ENCODE data around the gene TPM3. TPM values are rescaled to one million over a fixed set of nuclear protein-coding genes. Genes with fewer than 3 reads are reported as not detected.

The TPM3 gene
- total and polyA plus RNA-seq, 9 of the 15 experiments (the other 6 are each of a cell fraction or from before 2014, with no cell fraction given), result 202 to 604 (median 421) TPM

GRCh38 chr1:154186177-154186576, 5.7 kb downstream of the TPM3 start (continued):
- peak; percentile 52 for TF ChIP-seq SMC3 (conservative IDR thresholded peaks at IDR 0.05; ENCODE audit: insufficient read depth, low read depth, low read length)
- TF ChIP-seq ZNF41 (CRISPR knock-in tag; conservative IDR thresholded peaks at IDR 0.05), result no peak
- no peak for TF ChIP-seq ZBTB9 (CRISPR knock-in tag; IDR thresholded peaks at IDR 0.05)
- TF ChIP-seq TGIF2 (CRISPR knock-in tag; IDR thresholded peaks at IDR 0.05), result no peak
- TF ChIP-seq PKNOX1 (IDR thresholded peaks at IDR 0.05), result peak; percentile 49
- no peak for TF ChIP-seq NFATC3 (IDR thresholded peaks at IDR 0.05)
- no peak for TF ChIP-seq GTF3C2 (IDR thresholded peaks at IDR 0.05; ENCODE audit: borderline replicate concordance, extremely low read depth, insufficient read length)
- TF ChIP-seq ATF1 (CRISPR knock-in tag; IDR thresholded peaks at IDR 0.05), result no peak
- 0 out of 2 replicates have a peak, but pooled peaks have one; percentile 10 for TF ChIP-seq ATF1 (tag; IDR thresholded peaks at IDR 0.05)
- no peak for TF ChIP-seq HDAC3 (IDR thresholded peaks at IDR 0.05; ENCODE audit: borderline replicate concordance, partially characterized antibody)
- TF ChIP-seq ETV5 (CRISPR knock-in tag; IDR thresholded peaks at IDR 0.05; ENCODE audit: low read depth), result no peak
- TF ChIP-seq RFX5 (IDR thresholded peaks at IDR 0.05; ENCODE audit: low read depth, low read length), result no peak
- TF ChIP-seq SMAD2 (IDR thresholded peaks at IDR 0.05; ENCODE audit: low read depth, low read length), result no peak
- no peak for TF ChIP-seq CSDE1 (IDR thresholded peaks at IDR 0.05)
- no peak for TF ChIP-seq RBM34 (IDR thresholded peaks at IDR 0.05; ENCODE audit: borderline replicate concordance, insufficient read depth, low read length)
- no peak for TF ChIP-seq TRIM25 (IDR thresholded peaks at IDR 0.05; ENCODE audit: borderline replicate concordance)
- no peak for TF ChIP-seq ZNF263 (CRISPR knock-in tag; IDR thresholded peaks at IDR 0.05; ENCODE audit: borderline replicate concordance)
- peak; percentile 52; the same call in 1 of the 2 replicates for TF ChIP-seq DEAF1 (CRISPR knock-in tag; IDR thresholded peaks at IDR 0.05)

Data from K562 (cell line).